Right ventricle myocardium superior (tissue), 1 donor: ENCODE measurements around the gene DRC1. TPM values are rescaled to one million over a fixed set of nuclear protein-coding genes. Genes with fewer than 3 reads are reported as not detected.
A peak's percentile ranks its signal among the peaks of the same experiment; 100 is the strongest.

Experiments
- ATAC-seq: fragments of 200-7000 bp; cut with Tn5 transposase; one replicate; pipeline ENCODE4 v1.9.1; 2020; ENCODE audit warnings: mild to moderate bottlenecking; ENCODE audit not compliant: poor library complexity
- DNase-seq: peaks from one replicate; pipeline ENCODE4 v3.0.0-alpha.2; 2020
- intact Hi-C: fragments of 100-400 bp; cut with DNase I; formaldehyde crosslinking; loops from one replicate; pipeline ENCODE4 v1.11.2; 2022
- total RNA-seq: library from RNA; stranded (reverse); fragmentation: NEBNext Ultra II Directional; extraction: Animal tissue kit (Norgen Biotek cat#: 25700); gene quantifications from one replicate; pipeline ENCODE4 v1.2.1, GENCODE V29; 2021
- donor health status: DM: no; HTN: yes; CAD: no; lungs with severe emphysema.

DRC1 gene
- total RNA-seq, 1 donor from 2014 or later = not detected

GRCh38 chr2:26432859-26433258, 31.1 kb downstream of the DRC1 start:
- intact Hi-C loops = no loop called here
- ATAC-seq (no peak), DNase-seq (no peak)

- ATAC-seq = no peak
- intact Hi-C loops = no loop called here
- DNase-seq = no peak
Measured at GRCh38 chr2:26435106-26435505, 33.4 kb downstream of the DRC1 start.

- DNase-seq = no peak
- no peak for ATAC-seq
- intact Hi-C loops = no loop called here
Measured at GRCh38 chr2:26438526-26438925, 36.8 kb downstream of the DRC1 start.

GRCh38 chr2:26438926-26439325, 37.2 kb downstream of the DRC1 start:
- DNase-seq (no peak), ATAC-seq (no peak)
- intact Hi-C loops = no loop called here

- ATAC-seq (no peak), DNase-seq (no peak)
- intact Hi-C loops = no loop called here
Measured at GRCh38 chr2:26442301-26442700, 40.6 kb downstream of the DRC1 start.

- DNase-seq (no peak), ATAC-seq (no peak)
- intact Hi-C loops = no loop called here
Measured at GRCh38 chr2:26442707-26443106, 41.0 kb downstream of the DRC1 start.

GRCh38 chr2:26444236-26444635, 42.5 kb downstream of the DRC1 start:
- DNase-seq = no peak
- ATAC-seq = peak; percentile 74
- intact Hi-C loops = no loop called here

GRCh38 chr2:26448651-26449050, 46.9 kb downstream of the DRC1 start:
- no peak for ATAC-seq

GRCh38 chr2:26449278-26450030, 47.7 kb downstream of the DRC1 start:
- ATAC-seq (no peak), DNase-seq (no peak)
- intact Hi-C loops = no loop called here

More at GRCh38 chr2:26448651-26449050, 46.9 kb downstream of the DRC1 start:
- intact Hi-C loops = no loop called here
- DNase-seq = no peak

GRCh38 chr2:26450031-26450635, 48.4 kb downstream of the DRC1 start:
- intact Hi-C loops = no loop called here
- ATAC-seq (no peak), DNase-seq (no peak)

- DNase-seq (no peak), ATAC-seq (no peak)
- intact Hi-C loops = no loop called here
Measured at GRCh38 chr2:26451700-26452099, 50.0 kb downstream of the DRC1 start.

GRCh38 chr2:26453421-26454329, 52.0 kb downstream of the DRC1 start:
- intact Hi-C loops = no loop called here
- DNase-seq = no peak
- no peak for ATAC-seq

- intact Hi-C loops = no loop called here
- ATAC-seq (no peak), DNase-seq (peak; percentile 32)
Measured at GRCh38 chr2:26454561-26455001, 52.9 kb downstream of the DRC1 start.

- peak; percentile 23 for ATAC-seq
- DNase-seq = peak; percentile 36
- intact Hi-C loops = no loop called here
Measured at GRCh38 chr2:26455037-26455669, 53.4 kb downstream of the DRC1 start.

- DNase-seq (peak; percentile 70), ATAC-seq (peak; percentile 75)
- intact Hi-C loops = no loop called here
Measured at GRCh38 chr2:26455670-26456439, 54.1 kb downstream of the DRC1 start.

- DNase-seq (no peak), ATAC-seq (no peak)
- intact Hi-C loops = no loop called here
Measured at GRCh38 chr2:26456440-26457250, 54.9 kb downstream of the DRC1 start.

GRCh38 chr2:26457251-26457666, 55.5 kb downstream of the DRC1 start:
- ATAC-seq (no peak), DNase-seq (no peak)
- intact Hi-C loops = no loop called here
